Measurements from ENCODE around the gene SLC39A7. TPM values are rescaled to one million over a fixed set of nuclear protein-coding genes. Genes with fewer than 3 reads are reported as not detected.

SLC39A7 gene
- polyA plus RNA-seq, 2 of the 4 experiments (the other 2 are of a cell fraction): 59.0 to 122 TPM

DNA sequence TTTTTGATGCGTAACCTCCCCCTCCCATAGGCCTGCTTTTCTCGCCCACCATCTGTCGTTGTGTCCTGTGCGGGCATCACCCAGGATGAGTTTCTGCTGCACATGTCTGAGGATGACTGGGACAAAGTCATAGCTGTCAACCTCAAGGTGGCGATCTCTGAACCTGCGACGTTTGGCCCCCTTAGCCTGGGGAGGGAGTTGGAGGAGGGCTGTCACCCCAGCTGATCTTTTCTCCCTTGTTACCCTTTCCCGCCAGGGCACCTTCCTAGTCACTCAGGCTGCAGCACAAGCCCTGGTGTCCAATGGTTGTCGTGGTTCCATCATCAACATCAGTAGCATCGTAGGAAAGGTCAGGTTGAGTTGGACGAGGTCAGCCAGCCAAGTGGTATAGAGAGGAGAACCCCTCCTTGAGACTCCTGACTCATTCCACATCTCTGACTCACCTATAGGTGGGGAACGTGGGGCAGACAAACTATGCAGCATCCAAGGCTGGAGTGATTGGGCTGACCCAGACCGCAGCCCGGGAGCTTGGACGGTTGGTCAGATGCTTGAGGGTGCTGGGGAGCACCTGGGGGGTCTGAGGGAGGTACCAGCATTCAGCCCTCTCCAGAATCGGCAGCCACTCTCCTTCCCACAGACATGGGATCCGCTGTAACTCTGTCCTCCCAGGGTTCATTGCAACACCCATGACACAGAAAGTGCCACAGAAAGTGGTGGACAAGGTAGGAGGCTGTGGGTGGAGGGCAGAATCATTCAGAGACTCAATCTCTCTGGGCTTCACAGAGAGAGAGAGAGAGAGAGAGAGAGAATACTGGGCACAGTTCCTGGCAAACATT, 4.7 kb downstream of the SLC39A7 start:
- DNase-seq (ENCODE audit: low read depth in 1 of 2, low spot score in 1 of 2) (peak; percentile 46 to 59), FAIRE-seq (no peak), ATAC-seq (peak; percentile 33 to 47; a peak in 4 of 6 replicates)
- no peaks in the 10 kb centered on the region for H3K9me3 ChIP-seq
- CTCF ChIA-PET: interaction anchor here (1.2 to 2.4 kb wide), 2 partner anchors 33 to 43 kb away, joined by 3 to 9 read pairs; no protein-coding TSS in a partner anchor
- peak overlapping the region; percentile 76 for H3K4me2 ChIP-seq
- H3K4me3 ChIP-seq: peak overlapping the region; percentile 82
- peaks cover 46% of the 10 kb centered on the region for H3K4me1 ChIP-seq
- peak overlapping the region; percentile 87 to 100 for H3K27ac ChIP-seq
- POLR2A ChIA-PET: interaction anchor here (1.5 kb wide), 1 partner anchor 234 kb away, joined by 4 read pairs; no protein-coding TSS in a partner anchor
- TF ChIP-seq RAD21 (conservative IDR thresholded peaks at IDR 0.05 in 1 of 2, IDR thresholded peaks at IDR 0.05 in 1 of 2) (no peak), HEYL (CRISPR knock-in tag; IDR thresholded peaks at IDR 0.05) (no peak), CHD4 (IDR thresholded peaks at IDR 0.05; ENCODE audit: borderline replicate concordance) (no peak), CTCF (IDR thresholded peaks at IDR 0.05) (no peak), EHF (CRISPR knock-in tag; IDR thresholded peaks at IDR 0.05) (no peak), JUN (IDR thresholded peaks at IDR 0.05) (no peak), MAX (IDR thresholded peaks at IDR 0.05) (0 out of 2 replicates have a peak, but pooled peaks have one; percentile 6), GATA3 (IDR thresholded peaks at IDR 0.05; ENCODE audit: borderline replicate concordance) (no peak), CBX8 (IDR thresholded peaks at IDR 0.05) (no peak), PHF8 (IDR thresholded peaks at IDR 0.05; ENCODE audit: borderline replicate concordance, low read depth) (no peak), FOSL2 (IDR thresholded peaks at IDR 0.05) (no peak), FOSL2 (CRISPR knock-in tag; IDR thresholded peaks at IDR 0.05) (peak; percentile 67), RARB (CRISPR knock-in tag; IDR thresholded peaks at IDR 0.05) (no peak)
- TF ChIP-seq, protein P1, sequence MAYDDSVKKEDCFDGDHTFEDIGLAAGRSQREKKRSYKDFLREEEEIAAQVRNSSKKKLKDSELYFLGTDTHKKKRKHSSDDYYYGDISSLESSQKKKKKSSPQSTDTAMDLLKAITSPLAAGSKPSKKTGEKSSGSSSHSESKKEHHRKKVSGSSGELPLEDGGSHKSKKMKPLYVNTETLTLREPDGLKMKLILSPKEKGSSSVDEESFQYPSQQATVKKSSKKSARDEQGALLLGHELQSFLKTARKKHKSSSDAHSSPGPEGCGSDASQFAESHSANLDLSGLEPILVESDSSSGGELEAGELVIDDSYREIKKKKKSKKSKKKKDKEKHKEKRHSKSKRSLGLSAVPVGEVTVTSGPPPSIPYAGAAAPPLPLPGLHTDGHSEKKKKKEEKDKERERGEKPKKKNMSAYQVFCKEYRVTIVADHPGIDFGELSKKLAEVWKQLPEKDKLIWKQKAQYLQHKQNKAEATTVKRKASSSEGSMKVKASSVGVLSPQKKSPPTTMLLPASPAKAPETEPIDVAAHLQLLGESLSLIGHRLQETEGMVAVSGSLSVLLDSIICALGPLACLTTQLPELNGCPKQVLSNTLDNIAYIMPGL (CRISPR knock-in tag; IDR thresholded peaks at IDR 0.05; ENCODE audit: borderline replicate concordance): no peak
- 40% methylated on average over 11 of the region's 17 CpGs for WGBS (ENCODE audit: missing lambda C conversion rate)

GRCh38 chr6:33206027-33206863, 5.6 kb downstream of the SLC39A7 start:
- WGBS (ENCODE audit: missing lambda C conversion rate): 83% methylated on average over 3 of the region's 3 CpGs
- ChIA-PET CTCF (interaction anchor here (0.6 to 2.4 kb wide), 3 partner anchors 8 to 42 kb away, joined by 3 to 9 read pairs (median 4); no protein-coding TSS in a partner anchor), POLR2A (interaction anchor here (1.5 kb wide), 1 partner anchor 235 kb away, joined by 4 read pairs; no protein-coding TSS in a partner anchor)
- TF ChIP-seq EHMT2 (IDR thresholded peaks at IDR 0.05; ENCODE audit: low read depth): no peak
- no peak for TF ChIP-seq JUN (IDR thresholded peaks at IDR 0.05)
- TF ChIP-seq RFX5 (IDR thresholded peaks at IDR 0.05): no peak
- no peak for TF ChIP-seq ZSCAN20 (CRISPR knock-in tag; IDR thresholded peaks at IDR 0.05)
- TF ChIP-seq SREBF2 (IDR thresholded peaks at IDR 0.05): no peak
- TF ChIP-seq REST (IDR thresholded peaks at IDR 0.05): no peak
- TF ChIP-seq CTCF (IDR thresholded peaks at IDR 0.05): no peak
- TF ChIP-seq RAD21 (conservative IDR thresholded peaks at IDR 0.05 in 1 of 2, IDR thresholded peaks at IDR 0.05 in 1 of 2): no peak
- TF ChIP-seq KDM5A (IDR thresholded peaks at IDR 0.05): no peak
- no peak for TF ChIP-seq NPAS2 (CRISPR knock-in tag; IDR thresholded peaks at IDR 0.05; ENCODE audit: borderline replicate concordance)
- ATAC-seq: no peak
- no peak for FAIRE-seq
- Histone ChIP-seq H3K9me3 (no peaks in the 10 kb centered on the region), H3K4me1 (peaks cover 46% of the 10 kb centered on the region), H3K4me3 (no peak overlapping the region), H3K4me2 (peak overlapping the region; percentile 76), H3K27ac (peak overlapping the region; percentile 87 to 100; a peak in 5 of 6 replicates)
- no peak for DNase-seq (ENCODE audit: low read depth in 1 of 2, low spot score in 1 of 2)
